Vagina (tissue), 2 donors: ENCODE data around the gene MACROD2. TPM values are rescaled to one million over a fixed set of nuclear protein-coding genes. Genes with fewer than 3 reads are reported as not detected.

ENCODE experiments used
- DNase-seq, 2 donors: peaks; one replicate each; pipeline ENCODE4 v3.0.0-alpha.2; 2017; ENCODE audit errors: extremely low spot score in 2 of 2
- H3K27ac ChIP-seq: fragments of 200-600 bp; sonication (generic); one replicate; pipeline ENCODE4 v1.5.1; 2019
- H3K27me3 ChIP-seq: fragments of 200-600 bp; sonication (generic); one replicate; pipeline ENCODE4 v1.5.1; 2019
- H3K36me3 ChIP-seq, 2 donors: fragments of 200-600 bp; sonication (generic); one replicate each; pipeline ENCODE4 v1.5.1; 2017 to 2019
- H3K4me1 ChIP-seq: fragments of 200-600 bp; sonication (generic); one replicate; pipeline ENCODE4 v1.5.1; 2019
- H3K4me3 ChIP-seq, 2 donors: fragments of 200-600 bp; sonication (generic); 1 replicate in 1 of 2; 2 replicates in 1 of 2; pipeline ENCODE4 v1.5.1; 2016 to 2019
- H3K9me3 ChIP-seq: fragments of 200-600 bp; sonication (generic); one replicate; pipeline ENCODE4 v1.5.1; 2019
- POLR2A ChIP-seq, 2 donors: fragments of 450-650 bp; IDR thresholded peaks; one replicate each; pipeline ENCODE4 v1.6.1; 2017; ENCODE audit warnings: antibody characterized with exemption in 2 of 2, mild to moderate bottlenecking in 2 of 2, moderate library complexity in 2 of 2
- POLR2AphosphoS5 ChIP-seq, 2 donors: sonication (generic); formaldehyde crosslinking; IDR thresholded peaks; one replicate each; pipeline ENCODE4 v1.9.0; 2017; ENCODE audit warnings: antibody characterized with exemption in 2 of 2, mild to moderate bottlenecking in 2 of 2, low read depth in 1 of 2; ENCODE audit not compliant: insufficient read depth in 1 of 2
- intact Hi-C: fragments of 100-400 bp; cut with DNase I; formaldehyde crosslinking; loops from one replicate; pipeline ENCODE4 v1.15.1; 2023
- total RNA-seq: library from RNA; depleted of rRNA; stranded (reverse); fragments of >200 nt; gene quantifications from one replicate; pipeline ENCODE4 v1.2.3, GENCODE V29; 2016
- TF ChIP-seq, protein P1 (sequence below), 3 experiments: fragments of 450-650 bp in 2 of 3; fragments of 200-600 bp in 1 of 3; sonication (generic) in 1 of 3; IDR thresholded peaks; one replicate each; pipeline ENCODE4 v1.5.1; 2017 to 2019; ENCODE audit warnings: antibody characterized with exemption in 3 of 3, mild to moderate bottlenecking in 2 of 3, moderate library complexity in 2 of 3

Gene MACROD2
- total RNA-seq, 1 donor from 2014 or later = 12.5 TPM

DNA sequence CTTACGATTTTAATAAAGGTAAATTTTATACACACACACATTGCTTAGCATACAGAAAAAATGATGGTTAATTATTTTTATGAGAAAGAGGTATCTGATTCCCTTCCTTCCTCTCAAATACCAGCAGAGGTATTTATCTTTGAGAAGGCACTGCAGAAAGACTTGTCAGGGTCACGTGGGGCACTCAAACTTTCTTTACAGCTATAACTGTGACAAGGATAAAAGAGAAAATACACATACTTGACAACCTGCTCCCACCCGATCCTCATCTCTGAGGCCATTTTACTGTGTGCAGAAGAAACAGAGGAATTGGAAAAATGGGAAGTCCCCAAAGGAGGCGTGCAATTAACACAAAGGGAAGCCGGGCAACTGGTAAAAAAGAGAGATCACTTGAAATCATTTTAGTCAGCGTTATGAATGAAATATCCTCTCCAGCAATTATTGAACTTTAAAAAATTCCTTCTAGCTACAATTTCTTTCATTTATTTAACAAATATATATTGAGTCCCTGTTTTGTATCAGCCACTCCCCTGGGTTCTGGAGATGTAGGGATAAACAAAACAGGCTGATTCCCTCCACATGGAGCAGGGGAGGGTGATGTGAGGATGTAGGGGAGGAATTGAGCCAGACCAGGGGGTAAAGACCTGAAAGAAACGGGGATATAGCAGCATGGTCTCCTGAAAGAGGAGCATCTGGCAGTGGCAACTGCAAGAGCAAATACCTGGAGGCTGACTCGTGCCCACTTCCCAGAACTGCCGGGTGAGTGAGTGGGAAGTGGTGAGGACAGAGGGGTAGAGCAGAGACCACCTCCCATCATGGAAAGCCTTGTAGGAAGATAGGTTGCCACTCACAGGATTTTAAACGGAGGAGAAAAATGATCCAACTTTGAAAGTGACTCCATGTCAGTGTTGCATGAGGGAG lies 2067.6 kb downstream of the MACROD2 start:
- Histone ChIP-seq H3K4me3 (no peak overlapping the region), H3K9me3 (no peaks in the 10 kb centered on the region), H3K36me3 (no peaks in the 10 kb centered on the region), H3K4me1 (no peaks in the 10 kb centered on the region), H3K27me3 (no peaks in the 10 kb centered on the region), H3K27ac (no peak overlapping the region)
- no peak for TF ChIP-seq POLR2A (IDR thresholded peaks at IDR 0.05)
- TF ChIP-seq POLR2AphosphoS5 (IDR thresholded peaks at IDR 0.05; ENCODE audit: insufficient read depth in 1 of 2, low read depth in 1 of 2) = no peak
- TF ChIP-seq, protein P1, sequence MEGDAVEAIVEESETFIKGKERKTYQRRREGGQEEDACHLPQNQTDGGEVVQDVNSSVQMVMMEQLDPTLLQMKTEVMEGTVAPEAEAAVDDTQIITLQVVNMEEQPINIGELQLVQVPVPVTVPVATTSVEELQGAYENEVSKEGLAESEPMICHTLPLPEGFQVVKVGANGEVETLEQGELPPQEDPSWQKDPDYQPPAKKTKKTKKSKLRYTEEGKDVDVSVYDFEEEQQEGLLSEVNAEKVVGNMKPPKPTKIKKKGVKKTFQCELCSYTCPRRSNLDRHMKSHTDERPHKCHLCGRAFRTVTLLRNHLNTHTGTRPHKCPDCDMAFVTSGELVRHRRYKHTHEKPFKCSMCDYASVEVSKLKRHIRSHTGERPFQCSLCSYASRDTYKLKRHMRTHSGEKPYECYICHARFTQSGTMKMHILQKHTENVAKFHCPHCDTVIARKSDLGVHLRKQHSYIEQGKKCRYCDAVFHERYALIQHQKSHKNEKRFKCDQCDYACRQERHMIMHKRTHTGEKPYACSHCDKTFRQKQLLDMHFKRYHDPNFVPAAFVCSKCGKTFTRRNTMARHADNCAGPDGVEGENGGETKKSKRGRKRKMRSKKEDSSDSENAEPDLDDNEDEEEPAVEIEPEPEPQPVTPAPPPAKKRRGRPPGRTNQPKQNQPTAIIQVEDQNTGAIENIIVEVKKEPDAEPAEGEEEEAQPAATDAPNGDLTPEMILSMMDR (IDR thresholded peaks at IDR 0.05) = no peak
- intact Hi-C loops = no loop called here
- DNase-seq = no peak

GRCh38 chr20:16063881-16064280 lies 2068.6 kb downstream of the MACROD2 start:
- intact Hi-C loops = no loop called here

DNA sequence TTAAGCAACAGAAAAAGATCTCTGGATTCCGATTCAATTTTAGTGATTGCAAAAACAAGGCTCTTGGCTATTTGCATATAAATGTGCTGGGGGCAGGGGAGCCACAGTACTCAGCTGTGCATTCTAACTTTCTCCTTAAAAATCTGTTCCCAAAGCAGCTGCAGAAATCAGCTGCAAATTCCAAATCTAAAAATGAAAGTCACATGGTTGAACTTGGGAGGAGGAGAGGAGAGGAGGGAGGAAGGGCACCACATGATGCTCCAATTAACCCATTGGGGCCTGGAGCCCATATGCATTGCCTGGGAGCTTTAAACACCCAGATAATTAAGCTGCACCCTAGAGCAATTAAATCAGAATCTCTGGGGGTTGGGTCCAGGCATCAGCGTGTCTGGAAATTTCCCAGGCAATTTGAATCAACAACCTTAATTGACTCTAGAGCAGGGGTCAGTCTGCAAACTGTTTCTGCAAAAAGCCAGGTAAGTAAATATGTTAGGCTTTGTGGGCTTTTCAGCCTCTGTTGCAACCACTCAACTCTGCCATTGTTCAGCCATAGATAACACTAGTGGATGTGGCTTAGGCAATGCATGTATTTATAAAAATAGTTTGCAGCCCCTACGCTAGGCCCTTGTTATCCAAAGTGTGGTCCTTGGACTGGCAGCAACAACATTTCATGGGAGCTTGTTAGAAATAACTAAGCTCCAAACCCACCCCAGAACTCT lies 2069.8 kb downstream of the MACROD2 start:
- intact Hi-C loops = no loop called here
- Histone ChIP-seq H3K4me1 (no peaks in the 10 kb centered on the region), H3K9me3 (no peaks in the 10 kb centered on the region), H3K36me3 (no peaks in the 10 kb centered on the region), H3K27ac (no peak overlapping the region), H3K4me3 (no peak overlapping the region), H3K27me3 (no peaks in the 10 kb centered on the region)
- DNase-seq = no peak
- TF ChIP-seq POLR2A (IDR thresholded peaks at IDR 0.05) (no peak), POLR2AphosphoS5 (IDR thresholded peaks at IDR 0.05; ENCODE audit: insufficient read depth in 1 of 2, low read depth in 1 of 2) (no peak)
- TF ChIP-seq, protein P1 (IDR thresholded peaks at IDR 0.05) = no peak

More at GRCh38 chr20:16063881-16064280, 2068.6 kb downstream of the MACROD2 start:
- no peaks in the 10 kb centered on the region for H3K4me1 ChIP-seq
- no peak overlapping the region for H3K27ac ChIP-seq
- TF ChIP-seq, protein P1 (IDR thresholded peaks at IDR 0.05) = no peak
- TF ChIP-seq POLR2A (IDR thresholded peaks at IDR 0.05) = no peak
- no peak for TF ChIP-seq POLR2AphosphoS5 (IDR thresholded peaks at IDR 0.05; ENCODE audit: insufficient read depth in 1 of 2, low read depth in 1 of 2)
- H3K36me3 ChIP-seq = no peaks in the 10 kb centered on the region
- no peak for DNase-seq
- H3K9me3 ChIP-seq = no peaks in the 10 kb centered on the region
- no peaks in the 10 kb centered on the region for H3K27me3 ChIP-seq
- no peak overlapping the region for H3K4me3 ChIP-seq

DNA sequence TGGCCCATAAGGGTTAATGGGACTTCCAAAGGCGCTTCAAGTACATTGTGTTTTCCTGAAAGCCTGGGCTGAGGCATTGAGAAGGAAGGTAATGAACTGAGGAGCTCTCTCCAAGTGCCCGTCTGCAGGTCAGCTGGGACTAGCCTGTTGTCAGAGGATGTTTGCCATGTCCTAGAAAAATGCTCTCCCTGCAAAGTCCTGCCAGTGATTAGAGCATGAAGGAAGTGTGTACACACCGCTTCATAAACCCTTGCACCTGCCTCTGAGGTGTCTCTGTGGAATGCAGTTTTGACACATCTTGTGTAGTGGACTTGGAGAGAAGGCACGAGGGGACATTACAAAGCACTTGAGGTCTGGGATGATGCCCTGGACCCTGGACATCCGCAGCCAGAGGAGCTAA lies 2071.3 kb downstream of the MACROD2 start:
- no peaks in the 10 kb centered on the region for H3K27me3 ChIP-seq
- H3K27ac ChIP-seq = no peak overlapping the region
- no peaks in the 10 kb centered on the region for H3K9me3 ChIP-seq
- H3K4me1 ChIP-seq = no peaks in the 10 kb centered on the region
- no peaks in the 10 kb centered on the region for H3K36me3 ChIP-seq
- TF ChIP-seq, protein P1 (IDR thresholded peaks at IDR 0.05) = no peak
- TF ChIP-seq POLR2A (IDR thresholded peaks at IDR 0.05) (no peak), POLR2AphosphoS5 (IDR thresholded peaks at IDR 0.05; ENCODE audit: insufficient read depth in 1 of 2, low read depth in 1 of 2) (no peak)
- intact Hi-C loops = no loop called here
- DNase-seq = no peak
- H3K4me3 ChIP-seq = no peak overlapping the region
